IMR-90 (cell line): ENCODE measurements around the gene SH3BP4. TPM values are rescaled to one million over a fixed set of nuclear protein-coding genes. Genes with fewer than 3 reads are reported as not detected.

Source experiments
- ATAC-seq: fragments of 200-7000 bp; cut with Tn5 transposase; 2 replicates; pipeline ENCODE4 v1.9.1; 2020; ENCODE audit warnings: low read depth, mild to moderate bottlenecking, moderate library complexity
- BruUV-seq: library from RNA; stranded (reverse); fragments of 400-500 nt; replicated peaks from 2 replicates; lab custom pipeline; 2021; lab: Mats Ljungman, UMichigan
- CTCF ChIA-PET: fragments of 300-600 bp; formaldehyde crosslinking; extraction: SDS; loops from one replicate; lab custom pipeline; 2021; ENCODE audit warnings: antibody characterized with exemption; lab: Yijun Ruan, JAX
- POLR2A ChIA-PET: fragments of 300-600 bp; sonication (Branson Sonifier 250); formaldehyde crosslinking; loops from one replicate; lab custom pipeline; 2022; ENCODE audit warnings: antibody characterized with exemption; ENCODE audit not compliant: unreplicated experiment; lab: Charles Lee
- DNase-seq: peaks from one replicate; pipeline ENCODE4 v3.0.0; 2013
- H2AFZ ChIP-seq: replicated peaks from 2 replicates; pipeline ENCODE3; 2013; ENCODE audit warnings: low read length, mild to moderate bottlenecking; ENCODE audit not compliant: poor library complexity
- H2AK5ac ChIP-seq: 2 replicates; pipeline ENCODE4 v1.6.1; 2013; ENCODE audit warnings: low read depth, low read length, inconsistent platforms
- H2AK9ac ChIP-seq: replicated peaks from 2 replicates; pipeline ENCODE3; 2013; ENCODE audit warnings: mild to moderate bottlenecking, low read depth, low read length, moderate library complexity; ENCODE audit not compliant: poor library complexity
- H2BK120ac ChIP-seq: 2 replicates; pipeline ENCODE4 v1.6.1; 2013; ENCODE audit warnings: low read depth, low read length, inconsistent platforms
- H2BK15ac ChIP-seq: 3 replicates; pipeline ENCODE4 v1.6.1; 2013; ENCODE audit warnings: low read depth, low read length, inconsistent platforms
- H2BK20ac ChIP-seq: 2 replicates; pipeline ENCODE4 v1.6.1; 2013; ENCODE audit warnings: low read depth, mild to moderate bottlenecking, inconsistent platforms, low read length, moderate library complexity
- H2BK5ac ChIP-seq: 2 replicates; pipeline ENCODE4 v1.6.1; 2013; ENCODE audit warnings: mild to moderate bottlenecking, low read depth, low read length, inconsistent platforms; ENCODE audit not compliant: poor library complexity, severe bottlenecking
- H3K14ac ChIP-seq: replicated peaks from 2 replicates; pipeline ENCODE4 v1.6.1; 2013; ENCODE audit warnings: low read depth, low read length, inconsistent platforms
- H3K18ac ChIP-seq: 2 replicates; pipeline ENCODE4 v1.6.1; 2013; ENCODE audit warnings: low read depth, low read length, control low read depth
- H3K23ac ChIP-seq: 2 replicates; pipeline ENCODE4 v1.6.1; 2013; ENCODE audit warnings: low read depth, low read length, inconsistent platforms
- H3K27ac ChIP-seq: 2 replicates; pipeline ENCODE4 v1.5.1; 2013; ENCODE audit warnings: mild to moderate bottlenecking, control low read depth, low read length; ENCODE audit not compliant: insufficient read depth
- H3K27me3 ChIP-seq: 2 replicates; pipeline ENCODE4 v1.6.1; 2013; ENCODE audit warnings: low read length; ENCODE audit not compliant: control insufficient read depth, insufficient read depth
- H3K36me3 ChIP-seq: 2 replicates; pipeline ENCODE4 v1.6.1; 2013; ENCODE audit warnings: low read length, mixed read lengths; ENCODE audit not compliant: control insufficient read depth, insufficient read depth
- H3K4ac ChIP-seq: 2 replicates; pipeline ENCODE4 v1.6.1; 2013; ENCODE audit warnings: low read depth, low read length, inconsistent platforms
- H3K4me1 ChIP-seq: 2 replicates; pipeline ENCODE4 v1.6.1; 2013; ENCODE audit warnings: low read length, mixed read lengths; ENCODE audit not compliant: control insufficient read depth, insufficient read depth
- H3K4me2 ChIP-seq: 2 replicates; pipeline ENCODE4 v1.6.1; 2013; ENCODE audit warnings: low read depth, mild to moderate bottlenecking, control low read depth, low read length, moderate library complexity
- H3K4me3 ChIP-seq: 2 replicates; pipeline ENCODE4 v1.5.1; 2013; ENCODE audit warnings: low read depth, mild to moderate bottlenecking, control low read depth, low read length, moderate library complexity; ENCODE audit not compliant: insufficient read depth
- H3K56ac ChIP-seq: 2 replicates; pipeline ENCODE4 v1.6.1; 2013; ENCODE audit warnings: low read length, inconsistent platforms; ENCODE audit not compliant: insufficient read depth; ENCODE audit errors: extremely low read depth
- H3K79me1 ChIP-seq, 2 experiments: 2 replicates each; pipeline ENCODE4 v1.6.1; 2013; ENCODE audit warnings: low read length in 2 of 2, inconsistent platforms in 1 of 2, low read depth in 1 of 2
- H3K9ac ChIP-seq: 2 replicates; pipeline ENCODE4 v1.6.1; 2013; ENCODE audit warnings: low read depth, low read length, control low read depth
- H3K9me1 ChIP-seq: 2 replicates; pipeline ENCODE4 v1.6.1; 2013; ENCODE audit warnings: low read length, inconsistent platforms; ENCODE audit not compliant: insufficient read depth
- H3K9me3 ChIP-seq: 2 replicates; pipeline ENCODE4 v1.6.1; 2013; ENCODE audit warnings: low read length; ENCODE audit not compliant: control insufficient read depth, insufficient read depth
- H4K20me1 ChIP-seq: 2 replicates; pipeline ENCODE4 v1.6.1; 2013; ENCODE audit warnings: low read length, inconsistent platforms; ENCODE audit not compliant: insufficient read depth
- H4K5ac ChIP-seq: 2 replicates; pipeline ENCODE4 v1.6.1; 2013; ENCODE audit warnings: mild to moderate bottlenecking, low read depth, low read length, control low read depth
- H4K8ac ChIP-seq, 2 experiments: 2 replicates each; pipeline ENCODE4 v1.6.1; 2013; ENCODE audit warnings: low read depth in 2 of 2, low read length in 2 of 2, control low read depth in 1 of 2, inconsistent platforms in 1 of 2
- H4K91ac ChIP-seq: 2 replicates; pipeline ENCODE4 v1.6.1; 2013; ENCODE audit warnings: low read depth, low read length, inconsistent platforms; ENCODE audit not compliant: insufficient read depth
- CTCF ChIP-seq: conservative IDR thresholded peaks from 2 replicates; pipeline ENCODE4 v1.5.1; 2012; ENCODE audit warnings: mild to moderate bottlenecking, low read depth, low read length, improper control_type of control experiment
- MAFK ChIP-seq: IDR thresholded peaks from 2 replicates; pipeline ENCODE4 v1.6.1; 2012; ENCODE audit warnings: low read depth, low read length, improper control_type of control experiment
- WGBS, 2 experiments: methylation state at CpG; one replicate each; pipeline versions ENCODE4 v1.1.5 to v1.1.7; 2013; ENCODE audit warnings: missing lambda C conversion rate in 2 of 2; ENCODE audit not compliant: insufficient read length in 1 of 2; ENCODE audit errors: extremely low coverage in 2 of 2; 5-methylcytosine and 5-hydroxymethylcytosine counted together
- dilution Hi-C: fragments of 300-500 bp; cut with HindIII; formaldehyde crosslinking; loops from one replicate; pipeline ENCODE4 v1.14.3; 2018; ENCODE audit warnings: low sequenced_read_pairs; ENCODE audit not compliant: unreplicated experiment
- in situ Hi-C: fragments of 300-500 bp; cut with MboI; formaldehyde crosslinking; loops from 3 replicates; pipeline ENCODE4 v1.14.3; 2019; ENCODE audit warnings: low sequenced_read_pairs, inconsistent platforms, mixed read lengths
- intact Hi-C: fragments of 100-400 bp; cut with micrococcal nuclease; formaldehyde crosslinking; loops from 2 replicates; pipeline ENCODE4 v1.10.0; 2022
- polyA plus RNA-seq, 3 experiments: library from polyadenylated mRNA; depleted of rRNA; stranded (reverse); fragments of >200 nt; gene quantifications; 2 replicates each; pipeline ENCODE4 v1.2.3, GENCODE V29; 2012; ENCODE audit warnings: low replicate concordance in 1 of 3
- total RNA-seq: library from RNA; depleted of rRNA; stranded (reverse); fragments of >200 nt; gene quantifications from 2 replicates; pipeline ENCODE4 v1.2.3, GENCODE V29; 2012

SH3BP4 gene
- total and polyA plus RNA-seq, 2 of the 4 experiments (the other 2 are of a cell fraction) = 104 to 122 TPM

GRCh38 chr2:235073868-235074413 lies 122.1 kb downstream of the SH3BP4 start:
- no peak overlapping the region for H3K4me3 ChIP-seq

More at GRCh38 chr2:235073868-235074413, 122.1 kb downstream of the SH3BP4 start:
- dilution Hi-C loops = no loop called here
- Histone ChIP-seq H3K4ac (no peak overlapping the region), H2BK15ac (no peak overlapping the region), H4K20me1 (no peaks in the 10 kb centered on the region), H3K27me3 (no peaks in the 10 kb centered on the region), H3K18ac (no peak overlapping the region), H2AFZ (no peak overlapping the region), H3K9me1 (peaks cover 4% of the 10 kb centered on the region; the same call in 1 of the 2 replicates), H3K14ac (no peak overlapping the region), H2AK5ac (no peak overlapping the region), H3K23ac (no peak overlapping the region), H2BK120ac (no peak overlapping the region), H4K8ac (no peak overlapping the region), H4K5ac (no peak overlapping the region), H2BK5ac (no peak overlapping the region), H4K91ac (no peak overlapping the region), H3K27ac (no peak overlapping the region), H3K79me1 (0 out of 4 replicates have a peak, but pooled peaks cover 0 to under 1% of the 10 kb centered on the region in 2 experiments), H3K9me3 (no peaks in the 10 kb centered on the region), H3K56ac (no peak overlapping the region), H3K4me1 (peaks cover 2% of the 10 kb centered on the region; the same call in 1 of the 2 replicates), H3K36me3 (no peaks in the 10 kb centered on the region), H3K4me2 (no peak overlapping the region), H3K9ac (no peak overlapping the region), H2BK20ac (no peak overlapping the region), H2AK9ac (no peak overlapping the region)
- intact Hi-C loops = no loop called here
- ATAC-seq (no peak), DNase-seq (no peak)
- 53% methylated on average over 4 of the region's 6 CpGs; no CpG with 5 or more reads in 1 of the 2 experiments for WGBS, 2 experiments
- TF ChIP-seq MAFK = no peak
- no peak for TF ChIP-seq CTCF
- in situ Hi-C loops = no loop called here
- BruUV-seq = no TSS peak
- POLR2A ChIA-PET = no interaction called here
- CTCF ChIA-PET = no interaction called here
